HEK293 (cell line): Measurements from ENCODE around the gene TRIM28.

Source experiments
- EGR2 ChIP-seq: fragments of 450-650 bp; formaldehyde crosslinking; IDR thresholded peaks from 2 replicates; pipeline ENCODE4 v1.5.1; 2016; ENCODE audit warnings: low read depth, missing biosample characterization, missing genetic modification characterization
- MEIS1 ChIP-seq: sonication (generic); formaldehyde crosslinking; IDR thresholded peaks from 2 replicates; pipeline ENCODE4 v1.8.1; 2022; ENCODE audit warnings: missing genetic modification reagents, mild to moderate bottlenecking, borderline replicate concordance
- ZEB2 ChIP-seq: fragments of 450-650 bp; formaldehyde crosslinking; IDR thresholded peaks from 2 replicates; pipeline ENCODE4 v1.5.1; 2016; ENCODE audit warnings: missing biosample characterization, missing genetic modification characterization
- ZFP37 ChIP-seq: fragments of 450-650 bp; formaldehyde crosslinking; IDR thresholded peaks from 2 replicates; pipeline ENCODE4 v1.5.1; 2016; ENCODE audit warnings: missing biosample characterization, missing genetic modification characterization
- ZNF175 ChIP-seq: fragments of 450-650 bp; formaldehyde crosslinking; IDR thresholded peaks from 2 replicates; pipeline ENCODE4 v1.5.1; 2016; ENCODE audit warnings: missing biosample characterization, missing genetic modification characterization
- ZNF366 ChIP-seq: fragments of 450-650 bp; formaldehyde crosslinking; conservative IDR thresholded peaks from 2 replicates; pipeline ENCODE4 v1.5.1; 2016; ENCODE audit warnings: missing biosample characterization, missing genetic modification characterization
- TF ChIP-seq, protein P1 (sequence below): fragments of 450-650 bp; formaldehyde crosslinking; IDR thresholded peaks from 2 replicates; pipeline ENCODE4 v1.5.1; 2016; ENCODE audit warnings: missing biosample characterization, missing genetic modification characterization
- TF ChIP-seq, protein P2 (sequence below): fragments of 450-650 bp; formaldehyde crosslinking; IDR thresholded peaks from 2 replicates; pipeline ENCODE4 v1.5.1; 2017; ENCODE audit warnings: missing biosample characterization, missing genetic modification characterization
- TF ChIP-seq, protein P3 (sequence below): fragments of 450-650 bp; formaldehyde crosslinking; IDR thresholded peaks from 2 replicates; pipeline ENCODE4 v1.5.1; 2016; ENCODE audit warnings: missing biosample characterization, missing genetic modification characterization
- TF ChIP-seq, protein P4 (sequence below): fragments of 450-650 bp; formaldehyde crosslinking; IDR thresholded peaks from 2 replicates; pipeline ENCODE4 v1.5.0; 2017; ENCODE audit warnings: missing biosample characterization, missing genetic modification characterization, borderline replicate concordance

DNA sequence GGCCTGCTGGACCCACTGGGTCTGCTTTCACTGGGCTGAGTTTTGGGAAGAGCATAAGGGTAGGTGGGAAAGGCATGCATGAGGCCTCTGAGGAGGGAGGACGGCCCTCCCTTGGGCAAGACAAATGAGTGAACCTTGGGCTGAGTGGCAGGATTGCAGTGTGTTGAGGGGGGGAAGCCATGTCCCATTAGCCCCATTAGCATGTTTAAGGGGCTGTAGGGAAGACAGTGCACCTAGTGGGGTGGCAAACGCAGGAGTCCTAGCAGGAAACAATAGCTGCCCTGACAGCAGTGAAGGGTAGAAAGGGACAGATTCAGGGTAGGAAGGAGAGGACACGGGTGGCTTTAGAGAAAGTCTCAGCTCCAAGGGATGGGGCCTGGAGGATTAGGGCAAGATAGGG lies 21.2 kb upstream of the TRIM28 start:
- no peak for TF ChIP-seq EGR2 (tag by site-specific recombination)
- TF ChIP-seq, protein P1, sequence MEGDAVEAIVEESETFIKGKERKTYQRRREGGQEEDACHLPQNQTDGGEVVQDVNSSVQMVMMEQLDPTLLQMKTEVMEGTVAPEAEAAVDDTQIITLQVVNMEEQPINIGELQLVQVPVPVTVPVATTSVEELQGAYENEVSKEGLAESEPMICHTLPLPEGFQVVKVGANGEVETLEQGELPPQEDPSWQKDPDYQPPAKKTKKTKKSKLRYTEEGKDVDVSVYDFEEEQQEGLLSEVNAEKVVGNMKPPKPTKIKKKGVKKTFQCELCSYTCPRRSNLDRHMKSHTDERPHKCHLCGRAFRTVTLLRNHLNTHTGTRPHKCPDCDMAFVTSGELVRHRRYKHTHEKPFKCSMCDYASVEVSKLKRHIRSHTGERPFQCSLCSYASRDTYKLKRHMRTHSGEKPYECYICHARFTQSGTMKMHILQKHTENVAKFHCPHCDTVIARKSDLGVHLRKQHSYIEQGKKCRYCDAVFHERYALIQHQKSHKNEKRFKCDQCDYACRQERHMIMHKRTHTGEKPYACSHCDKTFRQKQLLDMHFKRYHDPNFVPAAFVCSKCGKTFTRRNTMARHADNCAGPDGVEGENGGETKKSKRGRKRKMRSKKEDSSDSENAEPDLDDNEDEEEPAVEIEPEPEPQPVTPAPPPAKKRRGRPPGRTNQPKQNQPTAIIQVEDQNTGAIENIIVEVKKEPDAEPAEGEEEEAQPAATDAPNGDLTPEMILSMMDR (tag by site-specific recombination), result no peak
- TF ChIP-seq, protein P2, sequence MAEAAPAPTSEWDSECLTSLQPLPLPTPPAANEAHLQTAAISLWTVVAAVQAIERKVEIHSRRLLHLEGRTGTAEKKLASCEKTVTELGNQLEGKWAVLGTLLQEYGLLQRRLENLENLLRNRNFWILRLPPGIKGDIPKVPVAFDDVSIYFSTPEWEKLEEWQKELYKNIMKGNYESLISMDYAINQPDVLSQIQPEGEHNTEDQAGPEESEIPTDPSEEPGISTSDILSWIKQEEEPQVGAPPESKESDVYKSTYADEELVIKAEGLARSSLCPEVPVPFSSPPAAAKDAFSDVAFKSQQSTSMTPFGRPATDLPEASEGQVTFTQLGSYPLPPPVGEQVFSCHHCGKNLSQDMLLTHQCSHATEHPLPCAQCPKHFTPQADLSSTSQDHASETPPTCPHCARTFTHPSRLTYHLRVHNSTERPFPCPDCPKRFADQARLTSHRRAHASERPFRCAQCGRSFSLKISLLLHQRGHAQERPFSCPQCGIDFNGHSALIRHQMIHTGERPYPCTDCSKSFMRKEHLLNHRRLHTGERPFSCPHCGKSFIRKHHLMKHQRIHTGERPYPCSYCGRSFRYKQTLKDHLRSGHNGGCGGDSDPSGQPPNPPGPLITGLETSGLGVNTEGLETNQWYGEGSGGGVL (tag by site-specific recombination), result no peak
- TF ChIP-seq, protein P3, sequence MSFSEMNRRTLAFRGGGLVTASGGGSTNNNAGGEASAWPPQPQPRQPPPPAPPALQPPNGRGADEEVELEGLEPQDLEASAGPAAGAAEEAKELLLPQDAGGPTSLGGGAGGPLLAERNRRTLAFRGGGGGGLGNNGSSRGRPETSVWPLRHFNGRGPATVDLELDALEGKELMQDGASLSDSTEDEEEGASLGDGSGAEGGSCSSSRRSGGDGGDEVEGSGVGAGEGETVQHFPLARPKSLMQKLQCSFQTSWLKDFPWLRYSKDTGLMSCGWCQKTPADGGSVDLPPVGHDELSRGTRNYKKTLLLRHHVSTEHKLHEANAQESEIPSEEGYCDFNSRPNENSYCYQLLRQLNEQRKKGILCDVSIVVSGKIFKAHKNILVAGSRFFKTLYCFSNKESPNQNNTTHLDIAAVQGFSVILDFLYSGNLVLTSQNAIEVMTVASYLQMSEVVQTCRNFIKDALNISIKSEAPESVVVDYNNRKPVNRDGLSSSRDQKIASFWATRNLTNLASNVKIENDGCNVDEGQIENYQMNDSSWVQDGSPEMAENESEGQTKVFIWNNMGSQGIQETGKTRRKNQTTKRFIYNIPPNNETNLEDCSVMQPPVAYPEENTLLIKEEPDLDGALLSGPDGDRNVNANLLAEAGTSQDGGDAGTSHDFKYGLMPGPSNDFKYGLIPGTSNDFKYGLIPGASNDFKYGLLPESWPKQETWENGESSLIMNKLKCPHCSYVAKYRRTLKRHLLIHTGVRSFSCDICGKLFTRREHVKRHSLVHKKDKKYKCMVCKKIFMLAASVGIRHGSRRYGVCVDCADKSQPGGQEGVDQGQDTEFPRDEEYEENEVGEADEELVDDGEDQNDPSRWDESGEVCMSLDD, result no peak
- TF ChIP-seq, protein P4, sequence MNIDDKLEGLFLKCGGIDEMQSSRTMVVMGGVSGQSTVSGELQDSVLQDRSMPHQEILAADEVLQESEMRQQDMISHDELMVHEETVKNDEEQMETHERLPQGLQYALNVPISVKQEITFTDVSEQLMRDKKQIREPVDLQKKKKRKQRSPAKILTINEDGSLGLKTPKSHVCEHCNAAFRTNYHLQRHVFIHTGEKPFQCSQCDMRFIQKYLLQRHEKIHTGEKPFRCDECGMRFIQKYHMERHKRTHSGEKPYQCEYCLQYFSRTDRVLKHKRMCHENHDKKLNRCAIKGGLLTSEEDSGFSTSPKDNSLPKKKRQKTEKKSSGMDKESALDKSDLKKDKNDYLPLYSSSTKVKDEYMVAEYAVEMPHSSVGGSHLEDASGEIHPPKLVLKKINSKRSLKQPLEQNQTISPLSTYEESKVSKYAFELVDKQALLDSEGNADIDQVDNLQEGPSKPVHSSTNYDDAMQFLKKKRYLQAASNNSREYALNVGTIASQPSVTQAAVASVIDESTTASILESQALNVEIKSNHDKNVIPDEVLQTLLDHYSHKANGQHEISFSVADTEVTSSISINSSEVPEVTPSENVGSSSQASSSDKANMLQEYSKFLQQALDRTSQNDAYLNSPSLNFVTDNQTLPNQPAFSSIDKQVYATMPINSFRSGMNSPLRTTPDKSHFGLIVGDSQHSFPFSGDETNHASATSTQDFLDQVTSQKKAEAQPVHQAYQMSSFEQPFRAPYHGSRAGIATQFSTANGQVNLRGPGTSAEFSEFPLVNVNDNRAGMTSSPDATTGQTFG (tag by site-specific recombination), result no peak
- TF ChIP-seq ZFP37, result no peak
- TF ChIP-seq ZNF175, result no peak
- no peak for TF ChIP-seq MEIS1
- TF ChIP-seq ZEB2 (tag by site-specific recombination), result no peak
- no peak for TF ChIP-seq ZNF366 (tag by site-specific recombination)
